Activated naive CD4-positive, alpha-beta T cell treated with anti-CD3 and anti-CD28 coated beads for 36 hours (primary cell): ENCODE measurements around the gene KLHDC8B. TPM values are rescaled to one million over a fixed set of nuclear protein-coding genes. Genes with fewer than 3 reads are reported as not detected.

Experiments
- CTCF ChIA-PET: fragments of 350-600 bp; sonication (Branson Sonifier 250); formaldehyde crosslinking; loops from one replicate; lab custom pipeline; 2021; ENCODE audit warnings: antibody characterized with exemption; lab: Charles Lee
- DNase-seq: peaks from one replicate; pipeline ENCODE4 v3.0.0-alpha.2; 2020
- H3K27ac Mint-ChIP-seq: one replicate; pipeline ENCODE4 v1.8.0; 2021; ENCODE audit warnings: mild to moderate bottlenecking, mixed read lengths
- H3K27me3 Mint-ChIP-seq: one replicate; pipeline ENCODE4 v1.8.0; 2021; ENCODE audit warnings: low read depth, mixed read lengths
- H3K36me3 Mint-ChIP-seq: one replicate; pipeline ENCODE4 v1.8.0; 2021; ENCODE audit warnings: low read depth, mixed read lengths
- H3K4me1 Mint-ChIP-seq: one replicate; pipeline ENCODE4 v1.8.0; 2021; ENCODE audit warnings: low read depth, mixed read lengths
- H3K4me3 Mint-ChIP-seq: one replicate; pipeline ENCODE4 v1.8.0; 2021; ENCODE audit warnings: mild to moderate bottlenecking, moderate library complexity, mixed read lengths
- H3K9me3 Mint-ChIP-seq: one replicate; pipeline ENCODE4 v1.8.0; 2021; ENCODE audit warnings: mixed read lengths
- intact Hi-C: fragments of 100-400 bp; cut with micrococcal nuclease; formaldehyde crosslinking; loops from one replicate; pipeline ENCODE4 v1.15.1; 2023
- total RNA-seq, 2 experiments: library from RNA; stranded (reverse); gene quantifications; one replicate each; pipeline ENCODE4 v1.2.3, GENCODE V29; 2021

The KLHDC8B gene
- total RNA-seq, result 1 to 10 TPM; 1.8 to 2.4 TPM

- Mint-ChIP-seq H3K9me3 (no peaks in the 10 kb centered on the region), H3K4me3 (peak within 1 kb of the TSS; percentile 67), H3K27me3 (no peaks in the 10 kb centered on the region), H3K36me3 (no peaks in the 10 kb centered on the region), H3K27ac (no peak within 1 kb of the TSS), H3K4me1 (peaks cover 9% of the 10 kb centered on the region)
- DNase-seq, result peak; percentile 88
- CTCF ChIA-PET, result interaction anchor here (0.6 to 4.1 kb wide), 21 partner anchors 8 to 866 kb away, joined by 3 to 28 read pairs (median 4); partner anchors contain the start of genes QRICH1 and USP19
- intact Hi-C loops, result loop anchor here (1.0 to 5.0 kb wide), 6 partner anchors 66 to 299 kb away; partner anchors contain the start of genes C3orf62, DAG1, QRICH1 and USP4
Measured at GRCh38 chr3:49171119-49171774, at the start of gene KLHDC8B. TSS of gene KLHDC8B (plus strand) at chr3:49171598. CDS start at chr3:49172770, 1,172 bp downstream.

- Mint-ChIP-seq H3K27me3 (no peaks in the 10 kb centered on the region), H3K4me3 (peak overlapping the region; percentile 86), H3K27ac (peak overlapping the region; percentile 84), H3K4me1 (peaks cover 20% of the 10 kb centered on the region), H3K36me3 (peaks cover 6% of the 10 kb centered on the region), H3K9me3 (no peaks in the 10 kb centered on the region)
- intact Hi-C loops, result no loop called here
- DNase-seq, result no peak
- CTCF ChIA-PET, result interaction anchor here (0.5 to 1.6 kb wide), 3 partner anchors 37 to 441 kb away, joined by 3 to 5 read pairs (median 3); partner anchors contain the start of gene KLHDC8B
Measured at GRCh38 chr3:49122022-49122421, 49.4 kb upstream of the KLHDC8B start.

GRCh38 chr3:49122451-49122850 is 48.9 kb upstream of the KLHDC8B start:
- DNase-seq, result no peak
- Mint-ChIP-seq H3K27me3 (no peaks in the 10 kb centered on the region), H3K4me3 (no peak overlapping the region), H3K4me1 (peaks cover 20% of the 10 kb centered on the region), H3K9me3 (no peaks in the 10 kb centered on the region), H3K27ac (peak overlapping the region; percentile 84), H3K36me3 (peaks cover 6% of the 10 kb centered on the region)
- CTCF ChIA-PET, result interaction anchor here (0.5 kb wide), 1 partner anchor 441 kb away, joined by 3 read pairs; no protein-coding TSS in a partner anchor
- intact Hi-C loops, result no loop called here

GRCh38 chr3:49122886-49123545 is 48.4 kb upstream of the KLHDC8B start:
- Mint-ChIP-seq H3K27me3 (no peaks in the 10 kb centered on the region), H3K36me3 (peaks cover 2% of the 10 kb centered on the region), H3K9me3 (no peaks in the 10 kb centered on the region), H3K4me3 (no peak overlapping the region), H3K4me1 (peaks cover 17% of the 10 kb centered on the region), H3K27ac (no peak overlapping the region)
- CTCF ChIA-PET, result no interaction called here
- intact Hi-C loops, result no loop called here
- DNase-seq, result no peak

GRCh38 chr3:49123687-49124086 is 47.7 kb upstream of the KLHDC8B start:
- no peak for DNase-seq
- H3K4me3 Mint-ChIP-seq, result no peak overlapping the region
- H3K9me3 Mint-ChIP-seq, result no peaks in the 10 kb centered on the region
- peaks cover 2% of the 10 kb centered on the region for H3K36me3 Mint-ChIP-seq
- peaks cover 17% of the 10 kb centered on the region for H3K4me1 Mint-ChIP-seq
- intact Hi-C loops, result no loop called here
- no peaks in the 10 kb centered on the region for H3K27me3 Mint-ChIP-seq
- H3K27ac Mint-ChIP-seq, result no peak overlapping the region
- CTCF ChIA-PET, result no interaction called here

- intact Hi-C loops, result no loop called here
- no peak for DNase-seq
- CTCF ChIA-PET, result no interaction called here
- no peak overlapping the region for H3K27ac Mint-ChIP-seq
- H3K27me3 Mint-ChIP-seq, result no peaks in the 10 kb centered on the region
- no peaks in the 10 kb centered on the region for H3K36me3 Mint-ChIP-seq
- no peak overlapping the region for H3K4me3 Mint-ChIP-seq
- H3K4me1 Mint-ChIP-seq, result peaks cover 13% of the 10 kb centered on the region
- H3K9me3 Mint-ChIP-seq, result no peaks in the 10 kb centered on the region
Measured at GRCh38 chr3:49124203-49124602, 47.2 kb upstream of the KLHDC8B start.

GRCh38 chr3:49124991-49125670 is 46.3 kb upstream of the KLHDC8B start:
- no peak overlapping the region for H3K27ac Mint-ChIP-seq
- CTCF ChIA-PET, result no interaction called here
- no peak for DNase-seq
- H3K36me3 Mint-ChIP-seq, result no peaks in the 10 kb centered on the region
- H3K4me1 Mint-ChIP-seq, result peaks cover 5% of the 10 kb centered on the region
- H3K27me3 Mint-ChIP-seq, result no peaks in the 10 kb centered on the region
- no peaks in the 10 kb centered on the region for H3K9me3 Mint-ChIP-seq
- intact Hi-C loops, result no loop called here
- H3K4me3 Mint-ChIP-seq, result no peak overlapping the region

- intact Hi-C loops, result no loop called here
- DNase-seq, result no peak
- H3K36me3 Mint-ChIP-seq, result no peaks in the 10 kb centered on the region
- H3K4me1 Mint-ChIP-seq, result no peaks in the 10 kb centered on the region
- no peak overlapping the region for H3K4me3 Mint-ChIP-seq
- H3K27ac Mint-ChIP-seq, result no peak overlapping the region
- H3K27me3 Mint-ChIP-seq, result peaks cover 20% of the 10 kb centered on the region
- H3K9me3 Mint-ChIP-seq, result no peaks in the 10 kb centered on the region
- CTCF ChIA-PET, result no interaction called here
Measured at GRCh38 chr3:49131040-49131439, 40.4 kb upstream of the KLHDC8B start.

GRCh38 chr3:49131576-49131975 is 39.8 kb upstream of the KLHDC8B start:
- no peaks in the 10 kb centered on the region for H3K4me1 Mint-ChIP-seq
- peaks cover 20% of the 10 kb centered on the region for H3K27me3 Mint-ChIP-seq
- H3K4me3 Mint-ChIP-seq, result no peak overlapping the region
- CTCF ChIA-PET, result no interaction called here
- no peaks in the 10 kb centered on the region for H3K9me3 Mint-ChIP-seq
- no peaks in the 10 kb centered on the region for H3K36me3 Mint-ChIP-seq
- intact Hi-C loops, result no loop called here
- no peak overlapping the region for H3K27ac Mint-ChIP-seq
- no peak for DNase-seq

GRCh38 chr3:49132073-49132436 is 39.3 kb upstream of the KLHDC8B start:
- peaks cover 20% of the 10 kb centered on the region for H3K27me3 Mint-ChIP-seq
- no peak for DNase-seq
- H3K36me3 Mint-ChIP-seq, result no peaks in the 10 kb centered on the region
- H3K27ac Mint-ChIP-seq, result no peak overlapping the region
- H3K4me1 Mint-ChIP-seq, result no peaks in the 10 kb centered on the region
- CTCF ChIA-PET, result interaction anchor here (0.6 kb wide), 1 partner anchor 314 kb away, joined by 4 read pairs; no protein-coding TSS in a partner anchor
- intact Hi-C loops, result no loop called here
- H3K9me3 Mint-ChIP-seq, result no peaks in the 10 kb centered on the region
- H3K4me3 Mint-ChIP-seq, result no peak overlapping the region

- Mint-ChIP-seq H3K36me3 (no peaks in the 10 kb centered on the region), H3K9me3 (no peaks in the 10 kb centered on the region), H3K27me3 (peaks cover 20% of the 10 kb centered on the region), H3K4me3 (peak within 1 kb of the TSS; percentile 21), H3K27ac (no peak within 1 kb of the TSS), H3K4me1 (no peaks in the 10 kb centered on the region)
- intact Hi-C loops, result no loop called here
- CTCF ChIA-PET, result interaction anchor here (0.6 kb wide), 1 partner anchor 314 kb away, joined by 4 read pairs; no protein-coding TSS in a partner anchor
- DNase-seq, result no peak
Measured at GRCh38 chr3:49132437-49133225, 38.8 kb upstream of the KLHDC8B start, which contains the start of gene LAMB2. TSS of gene LAMB2 (minus strand) at chr3:49133050. CDS start at chr3:49132867, 183 bp downstream.
